GM23338 (cell line): ENCODE data around the gene TRPM2. TPM values are rescaled to one million over a fixed set of nuclear protein-coding genes. Genes with fewer than 3 reads are reported as not detected.

Experiments used
- ATAC-seq: fragments of 200-7000 bp; cut with Tn5 transposase; 3 replicates; pipeline ENCODE4 v1.9.1; 2020
- DNase-seq: peaks from one replicate; pipeline ENCODE4 v3.0.0-alpha.2; 2015; ENCODE audit warnings: low spot score
- H2AFZ ChIP-seq: fragments of 200-600 bp; sonication (generic); 2 replicates; pipeline ENCODE4 v1.8.0; 2016; ENCODE audit warnings: antibody characterized with exemption, mild to moderate bottlenecking, moderate library complexity
- H3F3A ChIP-seq: fragments of 200-600 bp; sonication (generic); replicated peaks from 2 replicates; pipeline ENCODE4 v1.8.0; 2017; ENCODE audit warnings: antibody characterized with exemption, mixed run types, low read depth
- H3K27ac ChIP-seq: fragments of 200-600 bp; sonication (generic); 2 replicates; pipeline ENCODE4 v1.6.1; 2016; ENCODE audit warnings: low read depth
- H3K27me3 ChIP-seq: fragments of 200-600 bp; sonication (generic); 2 replicates; pipeline ENCODE4 v1.8.0; 2016; ENCODE audit warnings: mild to moderate bottlenecking, mixed run types, moderate library complexity; ENCODE audit not compliant: insufficient read depth
- H3K36me3 ChIP-seq: fragments of 200-600 bp; sonication (generic); 2 replicates; pipeline ENCODE4 v1.8.0; 2016; ENCODE audit warnings: mild to moderate bottlenecking; ENCODE audit not compliant: insufficient read depth
- H3K4me1 ChIP-seq: fragments of 200-600 bp; sonication (generic); 2 replicates; pipeline ENCODE4 v1.8.0; 2016; ENCODE audit warnings: mild to moderate bottlenecking, moderate library complexity; ENCODE audit not compliant: insufficient read depth
- H3K4me2 ChIP-seq: fragments of 200-600 bp; sonication (generic); 2 replicates; pipeline ENCODE4 v1.7.1; 2017; ENCODE audit warnings: mixed run types
- H3K4me3 ChIP-seq: fragments of 200-600 bp; sonication (generic); 2 replicates; pipeline ENCODE4 v1.6.1; 2016; ENCODE audit warnings: mixed run types
- H3K79me2 ChIP-seq: fragments of 200-600 bp; sonication (generic); replicated peaks from 2 replicates; pipeline ENCODE4 v1.8.0; 2017; ENCODE audit warnings: mild to moderate bottlenecking; ENCODE audit not compliant: insufficient read depth
- H3K9me2 ChIP-seq: fragments of 200-600 bp; sonication (generic); 2 replicates; pipeline ENCODE4 v1.8.0; 2017; ENCODE audit not compliant: insufficient read depth
- H4K20me1 ChIP-seq: fragments of 200-600 bp; sonication (generic); replicated peaks from 2 replicates; pipeline ENCODE4 v1.8.0; 2017; ENCODE audit warnings: mild to moderate bottlenecking; ENCODE audit not compliant: insufficient read depth
- H3K27ac Mint-ChIP-seq: 2 replicates; pipeline ENCODE4 v1.8.0; 2020; ENCODE audit warnings: inconsistent platforms, mild to moderate bottlenecking, moderate library complexity, mixed read lengths
- H3K27me3 Mint-ChIP-seq: 3 replicates; pipeline ENCODE4 v1.8.0; 2022; ENCODE audit warnings: low read depth, mild to moderate bottlenecking, moderate library complexity, mixed read lengths, inconsistent platforms; ENCODE audit not compliant: insufficient read depth, poor library complexity
- H3K36me3 Mint-ChIP-seq: 3 replicates; pipeline ENCODE4 v1.8.0; 2021; ENCODE audit warnings: low read depth, mild to moderate bottlenecking, inconsistent platforms, moderate library complexity, mixed read lengths
- H3K4me1 Mint-ChIP-seq: 3 replicates; pipeline ENCODE4 v1.8.0; 2020; ENCODE audit warnings: mild to moderate bottlenecking, inconsistent platforms, mixed read lengths
- H3K4me3 Mint-ChIP-seq: 3 replicates; pipeline ENCODE4 v1.8.0; 2021; ENCODE audit warnings: moderate library complexity, mild to moderate bottlenecking, inconsistent platforms, mixed read lengths
- H3K9me3 Mint-ChIP-seq: 3 replicates; pipeline ENCODE4 v1.8.0; 2020; ENCODE audit warnings: moderate library complexity, mild to moderate bottlenecking, inconsistent platforms, mixed read lengths
- CREB1 ChIP-seq: fragments of 250-450 bp; sonication (Bioruptor Pico); IDR thresholded peaks from 2 replicates; pipeline ENCODE4 v1.5.0; 2020; ENCODE audit warnings: low read depth, mild to moderate bottlenecking, moderate library complexity
- CTCF ChIP-seq, 2 experiments: fragments of 200-600 bp in 1 of 2; sonication (generic) in 1 of 2; conservative IDR thresholded peaks; 2 replicates each; pipeline versions ENCODE4 v1.5.1 to v1.6.1; 2016 to 2017; ENCODE audit warnings: antibody characterized with exemption in 2 of 2, low read depth in 2 of 2, mild to moderate bottlenecking in 2 of 2, moderate library complexity in 1 of 2
- ETS1 ChIP-seq: IDR thresholded peaks from 2 replicates; pipeline ENCODE4 v1.6.1; 2016; ENCODE audit warnings: antibody characterized with exemption
- EZH2 ChIP-seq: fragments of 200-600 bp; sonication (generic); IDR thresholded peaks from one replicate; pipeline ENCODE4 v1.8.0; 2017; ENCODE audit warnings: antibody characterized with exemption, mild to moderate bottlenecking, low read depth; ENCODE audit not compliant: unreplicated experiment
- EZH2phosphoT487 ChIP-seq: fragments of 200-600 bp; sonication (generic); IDR thresholded peaks from one replicate; pipeline ENCODE4 v1.8.1; 2018; ENCODE audit warnings: antibody characterized with exemption; ENCODE audit not compliant: unreplicated experiment
- NANOG ChIP-seq: IDR thresholded peaks from 2 replicates; pipeline ENCODE4 v1.6.1; 2016; ENCODE audit warnings: antibody characterized with exemption, borderline replicate concordance
- REST ChIP-seq: IDR thresholded peaks from one replicate; pipeline ENCODE4 v1.6.1; 2018; ENCODE audit warnings: antibody characterized with exemption; ENCODE audit not compliant: unreplicated experiment
- STAT1 ChIP-seq: IDR thresholded peaks from one replicate; pipeline ENCODE4 v1.6.1; 2016; ENCODE audit warnings: antibody characterized with exemption; ENCODE audit not compliant: unreplicated experiment
- ZNF114 ChIP-seq: fragments of 250-450 bp; sonication (Bioruptor Pico); IDR thresholded peaks from 2 replicates; pipeline ENCODE4 v1.5.0; 2020; ENCODE audit warnings: mild to moderate bottlenecking, moderate library complexity
- ZNF462 ChIP-seq: fragments of 250-450 bp; sonication (Bioruptor Pico); IDR thresholded peaks from 2 replicates; pipeline ENCODE4 v1.5.0; 2020; ENCODE audit warnings: mild to moderate bottlenecking, moderate library complexity
- polyA plus RNA-seq: library from polyadenylated mRNA; unstranded; fragments of >200 nt; fragmentation: Nextera tagmentation; extraction: Ambion mirVana; gene quantifications from 2 replicates; pipeline ENCODE4 v1.2.1, GENCODE V29; 2016
- total RNA-seq: library from RNA; depleted of rRNA; stranded (reverse); fragments of >200 nt; shearing (Covaris generic); gene quantifications from 2 replicates; pipeline ENCODE4 v1.2.3, GENCODE V29; 2014

Gene TRPM2
- total and polyA plus RNA-seq, 2 experiments from 2014 or later: 0.53 to 0.83 TPM

DNA sequence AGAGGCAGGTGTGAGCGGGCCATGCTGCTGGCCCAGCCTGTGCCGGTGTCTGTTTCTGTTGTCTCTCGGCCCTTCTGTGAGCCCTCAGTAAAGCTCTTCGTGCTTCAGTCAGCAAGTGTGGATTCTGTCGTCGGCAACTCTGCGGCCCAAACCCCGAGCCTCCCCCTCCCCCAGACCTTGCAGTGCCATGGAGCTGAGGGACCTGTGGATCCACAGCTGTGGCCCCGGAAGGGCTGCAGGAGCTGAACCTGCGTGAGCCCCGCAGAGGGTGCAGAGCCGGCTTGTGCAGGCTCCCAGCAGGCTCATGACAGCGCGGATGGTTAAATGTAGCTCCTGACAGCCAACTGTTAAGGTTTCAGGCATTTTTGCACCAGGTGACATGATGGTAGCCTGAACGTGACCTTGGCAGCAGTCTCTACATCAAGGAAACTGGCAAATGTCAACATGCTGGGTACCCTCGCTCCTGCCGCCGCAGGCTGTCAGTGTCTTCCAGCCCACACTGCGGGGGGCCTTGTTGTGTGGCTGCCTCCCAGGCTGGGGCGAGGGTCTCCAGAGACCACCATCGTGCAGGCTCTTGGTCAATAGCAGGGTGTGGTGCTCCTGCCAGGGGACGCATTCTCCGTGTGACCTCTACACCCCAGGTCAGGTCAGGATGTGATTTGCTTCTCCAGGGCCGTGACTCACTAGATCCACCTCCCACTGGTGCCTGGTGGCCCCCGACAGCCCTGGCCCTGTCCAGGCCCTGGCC lies 108.8 kb downstream of the TRPM2 start:
- H3F3A ChIP-seq: no peaks in the 10 kb centered on the region
- peaks cover 7% of the 10 kb centered on the region for H3K4me1 Mint-ChIP-seq
- no peak overlapping the region for H3K27ac Mint-ChIP-seq
- no peak overlapping the region for H3K4me3 ChIP-seq
- no peak overlapping the region for H3K4me3 Mint-ChIP-seq
- H3K36me3 ChIP-seq: no peaks in the 10 kb centered on the region
- no peaks in the 10 kb centered on the region for H3K27me3 ChIP-seq
- no peaks in the 10 kb centered on the region for H3K79me2 ChIP-seq
- no peak for ATAC-seq
- H2AFZ ChIP-seq: no peak overlapping the region
- no peaks in the 10 kb centered on the region; the same call in 2 of the 3 replicates for H3K9me3 Mint-ChIP-seq
- no peak overlapping the region for H3K4me2 ChIP-seq
- peaks cover 12% of the 10 kb centered on the region for H3K27me3 Mint-ChIP-seq
- no peak for DNase-seq
- no peaks in the 10 kb centered on the region for H3K4me1 ChIP-seq
- H3K36me3 Mint-ChIP-seq: peaks cover 3% of the 10 kb centered on the region; the same call in 1 of the 3 replicates
- TF ChIP-seq CREB1 (no peak), NANOG (no peak), ZNF462 (no peak), ETS1 (no peak), STAT1 (no peak), ZNF114 (CRISPR knock-in tag) (no peak), REST (no peak), CTCF (conservative IDR thresholded peaks at IDR 0.05; ENCODE audit: low read depth in 2 of 2) (no peak), EZH2 (no peak), EZH2phosphoT487 (no peak)
- no peaks in the 10 kb centered on the region for H4K20me1 ChIP-seq
- no peaks in the 10 kb centered on the region for H3K9me2 ChIP-seq
- H3K27ac ChIP-seq: no peak overlapping the region
